ENCODE results near the gene UBE2M. TPM values are rescaled to one million over a fixed set of nuclear protein-coding genes. Genes with fewer than 3 reads are reported as not detected.
A peak's percentile ranks its signal among the peaks of the same experiment; 100 is the strongest.

The UBE2M gene
- total RNA-seq, 1 donor from 2014 or later: 78.3 TPM

DNA sequence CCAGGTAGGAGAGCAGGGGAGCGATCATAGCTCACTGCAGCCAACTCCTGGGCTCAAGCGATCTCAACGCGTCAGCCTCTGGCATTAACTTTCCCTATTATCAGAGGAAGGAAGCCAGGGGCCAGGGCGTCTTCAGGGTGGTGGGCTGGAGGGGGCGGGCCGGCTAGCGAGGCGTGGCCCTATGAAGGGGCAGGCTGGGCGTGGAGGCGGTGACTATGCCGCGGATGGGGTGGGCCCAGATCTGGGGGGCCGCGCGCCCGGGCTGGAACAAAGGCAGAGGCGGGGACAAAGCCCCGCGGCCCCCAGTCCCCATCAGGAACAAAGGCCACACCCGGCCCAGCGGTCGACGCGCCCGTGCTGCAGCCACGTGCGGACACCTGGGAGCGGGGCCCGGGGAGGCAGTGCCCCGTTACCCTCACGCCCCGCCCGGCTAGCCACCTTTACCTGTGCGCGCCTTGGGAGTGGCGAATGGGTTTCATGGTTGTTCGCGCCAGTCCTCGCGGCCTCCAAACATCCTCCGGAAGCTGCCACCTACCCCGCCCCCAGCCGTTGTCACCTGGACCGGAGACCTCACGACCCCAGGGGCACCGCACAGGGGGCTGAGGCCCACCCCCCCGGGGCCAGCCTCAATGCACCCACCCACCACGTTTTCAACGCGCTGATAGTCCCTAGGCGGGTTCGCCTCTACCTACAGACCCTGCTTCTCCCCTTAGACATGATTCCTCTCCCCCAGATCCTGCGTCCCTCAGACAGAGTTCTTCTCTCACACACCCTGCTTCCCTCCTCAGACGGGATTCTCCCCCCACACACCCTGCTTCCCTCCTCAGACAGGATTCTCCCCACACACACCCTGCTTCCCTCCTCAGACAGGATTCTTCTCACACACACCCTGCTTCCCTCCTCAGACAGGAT, 19.9 kb downstream of the UBE2M start:
- H3K27ac Mint-ChIP-seq (ENCODE audit: unreplicated experiment): no peak overlapping the region

GRCh38 chr19:58536852-58537798, 21.3 kb downstream of the UBE2M start:
- TF ChIP-seq, protein P1, sequence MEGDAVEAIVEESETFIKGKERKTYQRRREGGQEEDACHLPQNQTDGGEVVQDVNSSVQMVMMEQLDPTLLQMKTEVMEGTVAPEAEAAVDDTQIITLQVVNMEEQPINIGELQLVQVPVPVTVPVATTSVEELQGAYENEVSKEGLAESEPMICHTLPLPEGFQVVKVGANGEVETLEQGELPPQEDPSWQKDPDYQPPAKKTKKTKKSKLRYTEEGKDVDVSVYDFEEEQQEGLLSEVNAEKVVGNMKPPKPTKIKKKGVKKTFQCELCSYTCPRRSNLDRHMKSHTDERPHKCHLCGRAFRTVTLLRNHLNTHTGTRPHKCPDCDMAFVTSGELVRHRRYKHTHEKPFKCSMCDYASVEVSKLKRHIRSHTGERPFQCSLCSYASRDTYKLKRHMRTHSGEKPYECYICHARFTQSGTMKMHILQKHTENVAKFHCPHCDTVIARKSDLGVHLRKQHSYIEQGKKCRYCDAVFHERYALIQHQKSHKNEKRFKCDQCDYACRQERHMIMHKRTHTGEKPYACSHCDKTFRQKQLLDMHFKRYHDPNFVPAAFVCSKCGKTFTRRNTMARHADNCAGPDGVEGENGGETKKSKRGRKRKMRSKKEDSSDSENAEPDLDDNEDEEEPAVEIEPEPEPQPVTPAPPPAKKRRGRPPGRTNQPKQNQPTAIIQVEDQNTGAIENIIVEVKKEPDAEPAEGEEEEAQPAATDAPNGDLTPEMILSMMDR (IDR thresholded peaks at IDR 0.05): no peak
- H3K36me3 Mint-ChIP-seq (ENCODE audit: unreplicated experiment): no peaks in the 10 kb centered on the region
- no peak for DNase-seq (ENCODE audit: extremely low spot score, unreplicated experiment)
- no peaks in the 10 kb centered on the region for H3K9me3 Mint-ChIP-seq (ENCODE audit: unreplicated experiment)
- no peak overlapping the region for H3K27ac Mint-ChIP-seq (ENCODE audit: unreplicated experiment)
- H3K4me1 Mint-ChIP-seq (ENCODE audit: unreplicated experiment): peaks cover 3% of the 10 kb centered on the region
- H3K4me3 Mint-ChIP-seq (ENCODE audit: unreplicated experiment): no peak overlapping the region
- peaks cover 31% of the 10 kb centered on the region for H3K27me3 Mint-ChIP-seq (ENCODE audit: unreplicated experiment)

More for the DNA sequence above, 19.9 kb downstream of the UBE2M start:
- H3K36me3 Mint-ChIP-seq (ENCODE audit: unreplicated experiment): no peaks in the 10 kb centered on the region
- DNase-seq (ENCODE audit: extremely low spot score, unreplicated experiment): no peak
- H3K27me3 Mint-ChIP-seq (ENCODE audit: unreplicated experiment): peaks cover 21% of the 10 kb centered on the region
- TF ChIP-seq, protein P1 (IDR thresholded peaks at IDR 0.05): no peak
- H3K9me3 Mint-ChIP-seq (ENCODE audit: unreplicated experiment): no peaks in the 10 kb centered on the region
- peaks cover 6% of the 10 kb centered on the region for H3K4me1 Mint-ChIP-seq (ENCODE audit: unreplicated experiment)
- peak overlapping the region; percentile 62 for H3K4me3 Mint-ChIP-seq (ENCODE audit: unreplicated experiment)

DNA sequence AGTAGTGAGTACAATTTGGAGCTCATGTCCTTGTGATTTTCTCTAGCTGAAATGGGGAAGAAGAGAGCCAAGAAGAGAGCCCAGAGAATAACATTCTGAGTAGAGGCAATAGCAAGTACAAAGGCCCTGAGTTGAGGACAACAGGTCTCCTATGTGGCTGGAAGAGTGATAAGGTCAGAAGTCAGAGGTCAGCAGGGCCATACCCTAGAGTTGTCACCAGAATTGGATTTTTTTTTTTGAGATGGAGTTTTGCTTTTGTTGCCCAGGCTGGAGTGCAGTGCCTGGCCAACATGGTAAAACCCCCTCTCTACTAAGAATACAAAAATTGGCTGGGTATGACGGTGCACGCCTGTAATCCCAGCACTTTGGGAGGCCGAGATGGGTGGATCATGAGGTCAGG, 22.6 kb downstream of the UBE2M start:
- Mint-ChIP-seq H3K9me3 (ENCODE audit: unreplicated experiment) (no peaks in the 10 kb centered on the region), H3K27ac (ENCODE audit: unreplicated experiment) (no peak overlapping the region), H3K27me3 (ENCODE audit: unreplicated experiment) (peaks cover 43% of the 10 kb centered on the region), H3K36me3 (ENCODE audit: unreplicated experiment) (no peaks in the 10 kb centered on the region), H3K4me3 (ENCODE audit: unreplicated experiment) (no peak overlapping the region), H3K4me1 (ENCODE audit: unreplicated experiment) (peaks cover 3% of the 10 kb centered on the region)
- no peak for DNase-seq (ENCODE audit: extremely low spot score, unreplicated experiment)
- TF ChIP-seq, protein P1 (IDR thresholded peaks at IDR 0.05): no peak

DNA sequence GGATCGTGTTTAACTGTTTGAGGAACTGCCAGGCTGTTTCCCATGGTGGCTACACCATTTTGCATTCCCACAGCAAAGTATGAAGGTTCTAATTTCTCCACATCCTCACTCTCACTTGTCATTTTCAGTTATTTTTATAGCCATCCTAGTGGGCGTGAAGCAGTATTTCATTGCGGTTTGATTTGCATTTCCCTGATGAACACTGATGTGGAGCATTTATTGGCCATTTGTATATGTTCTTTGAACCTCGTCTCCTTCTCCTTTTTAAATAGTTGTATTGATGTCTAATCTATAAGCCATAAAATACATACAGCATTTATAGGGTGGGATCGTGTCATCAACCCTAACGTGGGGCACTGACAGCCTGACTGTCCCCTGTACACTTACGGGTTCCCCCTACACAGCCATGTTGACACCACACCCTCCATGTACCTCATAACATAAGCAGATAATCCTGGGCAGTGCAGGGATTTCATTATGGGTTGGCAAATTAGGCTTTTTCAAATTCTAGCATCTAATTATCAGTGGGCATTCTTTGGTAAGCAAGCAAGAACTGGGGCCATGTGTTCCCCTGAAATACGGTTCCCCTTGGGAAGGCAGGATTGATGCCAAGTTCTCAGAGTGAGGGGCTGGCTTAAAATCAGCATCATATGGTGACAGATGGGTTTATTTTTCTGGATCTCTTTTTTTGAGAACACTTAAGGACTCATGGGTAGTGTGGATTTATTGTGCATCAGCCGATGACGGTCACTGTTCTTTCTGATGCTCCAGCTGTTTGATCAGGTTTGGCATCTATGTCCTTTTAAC, 27.2 kb downstream of the UBE2M start:
- TF ChIP-seq, protein P1 (IDR thresholded peaks at IDR 0.05): no peak
- H3K4me1 Mint-ChIP-seq (ENCODE audit: unreplicated experiment): no peaks in the 10 kb centered on the region
- no peak overlapping the region for H3K4me3 Mint-ChIP-seq (ENCODE audit: unreplicated experiment)

More for the DNA sequence above, 27.2 kb downstream of the UBE2M start:
- Mint-ChIP-seq H3K27ac (ENCODE audit: unreplicated experiment) (no peak overlapping the region), H3K36me3 (ENCODE audit: unreplicated experiment) (no peaks in the 10 kb centered on the region), H3K27me3 (ENCODE audit: unreplicated experiment) (peaks cover 30% of the 10 kb centered on the region), H3K9me3 (ENCODE audit: unreplicated experiment) (no peaks in the 10 kb centered on the region)
- DNase-seq (ENCODE audit: extremely low spot score, unreplicated experiment): no peak

Data from osteocyte (in vitro differentiated cells).